Measurements from ENCODE around the gene NHEJ1. TPM values are rescaled to one million over a fixed set of nuclear protein-coding genes. Genes with fewer than 3 reads are reported as not detected.
A peak's percentile ranks its signal among the peaks of the same experiment; 100 is the strongest.

NHEJ1 gene
- total RNA-seq, 2 experiments from 2014 or later, result 7.2 to 8.5 TPM

DNA sequence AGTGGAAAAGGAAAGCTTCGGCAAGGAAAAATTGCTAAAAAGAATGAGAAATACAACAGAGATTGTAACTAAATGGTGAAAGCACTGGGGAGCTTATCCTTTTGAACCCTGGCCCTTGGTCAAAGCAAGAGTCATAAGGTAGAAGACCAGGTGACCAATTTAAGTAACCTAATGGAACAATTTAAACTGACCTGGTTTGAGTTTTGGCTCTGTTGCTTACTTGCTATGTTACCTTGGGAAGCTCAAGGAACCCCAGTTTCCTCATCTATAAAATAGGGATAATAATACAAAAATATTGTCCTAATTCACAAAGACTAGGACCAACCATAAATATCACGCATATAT, 48.6 kb downstream of the NHEJ1 start:
- Histone ChIP-seq H3K36me3 (ENCODE audit: insufficient read depth, low read length) (peaks cover under 1% of the 10 kb centered on the region), H3K27me3 (ENCODE audit: control insufficient read depth in 1 of 2, insufficient read depth in 2 of 2, low read length in 2 of 2) (no peaks in the 10 kb centered on the region), H3K4me1 (ENCODE audit: insufficient read depth, low read length) (peaks cover 2% of the 10 kb centered on the region), H3K9me3 (ENCODE audit: control insufficient read depth in 1 of 2, insufficient read depth in 1 of 2, low read length in 2 of 2) (no peaks in the 10 kb centered on the region), H3K4me3 (ENCODE audit: low read length) (no peak overlapping the region), H3K27ac (ENCODE audit: low read depth in 1 of 2, low read length in 2 of 2) (no peak overlapping the region)
- DNase-seq (no peak), ATAC-seq (ENCODE audit: poor library complexity) (no peak)
- intact Hi-C loops (cut with DNase I, micrococcal nuclease), result no loop called here
- Mint-ChIP-seq H3K27me3 (no peaks in the 10 kb centered on the region), H3K27ac (no peak overlapping the region), H3K36me3 (ENCODE audit: low read depth) (peaks cover 16% of the 10 kb centered on the region), H3K9me3 (no peaks in the 10 kb centered on the region), H3K4me1 (ENCODE audit: low read depth) (peaks cover 16% of the 10 kb centered on the region), H3K4me3 (no peak overlapping the region)
- ChIA-PET POLR2A (no interaction called here), CTCF (interaction anchor here (1.4 kb wide), 1 partner anchor 82 kb away, joined by 4 read pairs; no protein-coding TSS in a partner anchor)
- TF ChIP-seq CTCF (IDR thresholded peaks at IDR 0.05), result no peak

- H3K27ac ChIP-seq (ENCODE audit: low read depth in 1 of 2, low read length in 2 of 2), result no peak overlapping the region
- peaks cover 2% of the 10 kb centered on the region for H3K4me1 ChIP-seq (ENCODE audit: insufficient read depth, low read length)
- no peak overlapping the region for H3K27ac Mint-ChIP-seq
- H3K4me3 ChIP-seq (ENCODE audit: low read length), result no peak overlapping the region
- no peaks in the 10 kb centered on the region for H3K27me3 Mint-ChIP-seq
- H3K27me3 ChIP-seq (ENCODE audit: control insufficient read depth in 1 of 2, insufficient read depth in 2 of 2, low read length in 2 of 2), result no peaks in the 10 kb centered on the region
- peaks cover 21% of the 10 kb centered on the region for H3K4me1 Mint-ChIP-seq (ENCODE audit: low read depth)
- intact Hi-C loops (cut with DNase I, micrococcal nuclease), result no loop called here
- H3K36me3 Mint-ChIP-seq (ENCODE audit: low read depth), result peaks cover 16% of the 10 kb centered on the region
- POLR2A ChIA-PET, result no interaction called here
- H3K9me3 Mint-ChIP-seq, result no peaks in the 10 kb centered on the region
- DNase-seq (no peak), ATAC-seq (ENCODE audit: poor library complexity) (no peak)
- H3K4me3 Mint-ChIP-seq, result no peak overlapping the region
- no peak for TF ChIP-seq CTCF (IDR thresholded peaks at IDR 0.05)
- CTCF ChIA-PET, result interaction anchor here (0.9 to 1.4 kb wide), 2 partner anchors 52 to 82 kb away, joined by 3 to 4 read pairs; no protein-coding TSS in a partner anchor
- no peaks in the 10 kb centered on the region for H3K9me3 ChIP-seq (ENCODE audit: control insufficient read depth in 1 of 2, insufficient read depth in 1 of 2, low read length in 2 of 2)
- H3K36me3 ChIP-seq (ENCODE audit: insufficient read depth, low read length), result no peaks in the 10 kb centered on the region
Measured at GRCh38 chr2:219111375-219112061, 49.1 kb downstream of the NHEJ1 start.

DNA sequence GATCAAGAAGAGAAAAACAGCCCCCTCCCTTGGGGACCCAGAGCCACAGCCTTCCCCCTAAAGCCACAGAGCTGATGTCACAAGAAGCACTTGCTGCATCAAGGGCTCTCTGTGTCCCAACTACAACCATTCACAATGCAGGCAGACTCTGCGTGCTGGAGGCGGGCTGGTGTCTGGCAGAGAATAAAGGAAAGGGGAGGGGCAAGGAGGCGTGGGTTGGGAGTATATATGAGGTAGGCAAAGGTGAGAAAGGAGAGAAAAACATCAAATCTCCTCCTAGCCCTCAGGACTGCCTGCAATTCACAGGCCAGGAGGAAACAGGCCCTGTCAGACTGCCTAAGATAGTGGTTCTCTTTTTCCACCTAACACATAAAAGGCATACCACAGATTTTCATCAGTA, 51.1 kb downstream of the NHEJ1 start:
- Histone ChIP-seq H3K36me3 (ENCODE audit: insufficient read depth, low read length) (no peaks in the 10 kb centered on the region), H3K4me1 (ENCODE audit: insufficient read depth, low read length) (peaks cover 5% of the 10 kb centered on the region), H3K9me3 (ENCODE audit: control insufficient read depth in 1 of 2, insufficient read depth in 1 of 2, low read length in 2 of 2) (no peaks in the 10 kb centered on the region), H3K27ac (ENCODE audit: low read depth in 1 of 2, low read length in 2 of 2) (no peak overlapping the region), H3K4me3 (ENCODE audit: low read length) (no peak overlapping the region), H3K27me3 (ENCODE audit: control insufficient read depth in 1 of 2, insufficient read depth in 2 of 2, low read length in 2 of 2) (no peaks in the 10 kb centered on the region)
- Mint-ChIP-seq H3K36me3 (ENCODE audit: low read depth) (peaks cover 10% of the 10 kb centered on the region), H3K9me3 (no peaks in the 10 kb centered on the region), H3K27ac (peak overlapping the region; percentile 40), H3K27me3 (no peaks in the 10 kb centered on the region), H3K4me1 (ENCODE audit: low read depth) (peaks cover 30% of the 10 kb centered on the region), H3K4me3 (no peak overlapping the region)
- no peak for TF ChIP-seq CTCF (IDR thresholded peaks at IDR 0.05)
- ChIA-PET POLR2A (interaction anchor here (0.7 kb wide), 1 partner anchor 17 kb away, joined by 4 read pairs; no protein-coding TSS in a partner anchor), CTCF (no interaction called here)
- intact Hi-C loops (cut with DNase I, micrococcal nuclease), result no loop called here
- ATAC-seq (ENCODE audit: poor library complexity) (peak; percentile 93), DNase-seq (peak in 12 of 14 experiments; percentile 4 to 62 (median 32))
